ENCODE data around the gene PPP2R2B.

- TF ChIP-seq CTCF (conservative IDR thresholded peaks at IDR 0.05; ENCODE audit: low read depth, low read length) (no peak), CEBPB (IDR thresholded peaks at IDR 0.05; ENCODE audit: low read depth, low read length) (no peak), POLR2A (IDR thresholded peaks at IDR 0.05; ENCODE audit: low read depth, low read length) (no peak)
Observed at GRCh38 chr5:146754621-146755020, 123.9 kb downstream of the PPP2R2B start.
